Measurements from ENCODE around the gene MACO1.

MACO1 gene

DNA sequence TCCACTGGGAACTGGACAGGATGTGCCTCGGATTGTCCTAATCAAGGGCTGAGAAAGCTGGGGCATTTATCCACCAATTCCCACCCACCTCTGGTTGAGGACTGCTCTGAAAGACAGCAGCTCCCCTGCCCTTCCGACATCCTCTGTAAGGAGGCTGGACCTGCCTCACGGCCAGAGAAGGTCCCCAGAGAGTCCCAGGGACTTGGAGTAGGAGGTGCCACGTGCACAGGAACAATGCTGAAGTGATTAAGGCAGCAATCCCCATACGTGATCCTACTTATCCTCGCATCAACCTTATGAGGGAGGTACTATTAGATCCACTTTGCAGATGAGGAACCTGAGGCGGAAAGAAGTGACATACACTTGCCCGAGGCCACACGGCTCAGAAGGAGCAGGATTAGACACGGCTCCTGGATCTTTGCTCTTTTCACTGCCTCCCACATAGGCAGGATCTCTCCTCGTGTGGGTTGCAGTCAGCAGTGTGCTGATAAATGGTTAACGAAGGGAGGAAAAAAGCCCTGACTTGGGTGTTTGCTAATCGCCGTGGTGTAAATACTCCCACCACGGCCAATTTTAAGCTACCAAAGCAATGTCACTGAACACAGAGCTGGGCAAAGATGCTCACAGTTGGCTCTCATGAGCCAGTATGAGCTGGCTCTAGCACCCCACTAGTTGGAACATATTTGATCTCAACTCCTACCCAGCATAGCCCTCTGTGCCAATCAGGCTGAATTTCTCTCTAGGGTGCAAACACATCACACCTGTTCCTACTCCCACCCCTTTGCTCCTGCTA is 94.1 kb downstream of the MACO1 start:
- no peak for ATAC-seq

DNA sequence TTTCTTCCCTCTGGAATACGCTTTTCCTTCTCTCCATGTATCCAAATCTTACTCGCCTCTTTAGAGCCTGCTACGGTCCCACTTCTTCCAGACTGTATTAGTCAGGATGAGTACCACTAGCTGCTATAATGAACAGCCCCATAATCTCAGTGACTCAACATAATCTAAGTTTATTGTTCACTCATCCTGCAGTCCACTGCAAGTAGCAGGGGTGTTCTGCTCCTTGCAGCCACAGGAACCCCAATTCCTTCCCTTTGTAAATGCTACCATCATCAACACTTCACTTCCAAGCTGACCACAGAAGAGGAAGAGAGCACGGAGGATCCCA is 94.6 kb downstream of the MACO1 start:
- DNase-seq (no peak), ATAC-seq (no peak)

More for the DNA sequence above, 94.1 kb downstream of the MACO1 start:
- DNase-seq: no peak

DNA sequence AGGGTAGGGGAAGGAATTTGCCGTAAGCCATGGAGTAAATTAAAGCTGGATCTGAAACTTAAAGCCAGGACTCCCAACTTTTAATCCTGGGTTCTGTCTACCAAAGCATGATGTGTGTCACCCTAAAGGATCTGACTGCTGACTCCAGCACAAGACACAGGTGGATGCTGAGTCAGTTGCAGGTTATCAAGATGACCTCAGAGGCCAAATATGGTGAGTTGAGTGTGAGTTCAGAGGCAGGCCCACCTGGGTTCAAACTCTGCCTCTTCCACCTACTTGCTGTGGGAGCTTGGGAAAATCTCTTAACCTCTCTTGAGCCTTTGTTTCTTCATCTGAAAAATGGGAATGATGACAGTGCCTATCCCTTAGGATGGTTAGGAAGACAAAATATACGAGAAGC is 96.1 kb downstream of the MACO1 start:
- ATAC-seq: no peak
- no peak for DNase-seq

DNA sequence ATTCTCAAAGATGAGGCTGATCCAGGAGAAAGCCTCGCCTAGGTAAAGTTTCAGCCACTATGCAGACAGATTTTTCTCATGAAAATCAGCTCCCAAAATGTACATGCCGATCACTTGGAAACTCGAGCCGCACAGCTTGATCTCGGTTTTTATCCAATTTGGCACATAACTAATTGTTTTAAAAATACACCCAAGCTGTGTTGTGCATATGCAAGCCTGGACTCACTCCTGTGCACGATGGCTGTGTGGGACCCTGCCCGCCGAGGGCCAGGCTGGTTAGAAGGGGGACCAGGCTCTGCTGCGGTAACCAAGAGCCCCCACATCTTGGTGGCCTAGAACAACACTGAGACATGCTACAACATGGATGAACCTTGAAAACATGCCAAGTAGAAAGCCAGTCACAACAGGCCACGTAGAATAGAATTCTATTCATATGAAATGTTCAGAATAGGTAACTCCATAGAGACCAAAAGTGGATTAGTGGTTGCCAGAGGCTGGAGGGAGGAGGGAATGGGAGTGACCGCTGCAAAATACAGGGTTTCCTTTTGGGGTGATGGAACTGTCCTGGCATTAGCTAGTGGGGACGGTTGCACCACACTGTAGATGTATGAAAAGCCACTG is 96.6 kb downstream of the MACO1 start:
- DNase-seq (no peak), ATAC-seq (no peak)

DNA sequence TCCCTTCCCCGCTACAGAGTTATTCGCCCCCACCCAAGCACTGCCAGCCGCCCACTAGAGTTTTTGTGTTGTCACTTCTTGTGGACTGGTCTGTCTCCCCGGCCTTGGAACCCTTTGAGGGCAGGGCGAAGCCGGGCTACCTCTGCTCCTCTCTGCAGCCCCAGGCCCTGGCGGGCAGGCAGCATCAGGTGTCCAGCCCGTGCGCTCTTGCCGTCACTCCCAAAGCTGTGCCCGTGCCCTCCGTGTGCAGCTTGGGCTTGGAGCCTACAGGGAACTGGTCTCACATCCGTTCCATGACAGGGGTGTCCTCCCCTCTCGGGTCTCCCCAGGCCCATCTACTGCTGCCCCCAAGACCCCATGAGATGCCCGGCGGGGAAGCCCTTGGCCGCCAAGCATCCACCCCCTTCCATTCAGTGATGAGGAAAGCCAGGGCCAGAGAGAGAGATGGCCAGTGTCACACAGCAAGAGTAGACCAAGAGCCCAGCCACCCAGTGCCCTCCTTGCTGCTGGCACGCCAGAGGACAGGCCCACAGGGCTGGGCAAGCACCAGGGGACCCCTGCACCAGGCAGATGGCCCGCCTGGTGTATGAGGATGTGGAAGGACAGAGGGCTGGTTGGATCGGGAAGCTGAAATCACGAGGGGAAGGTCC is 97.4 kb downstream of the MACO1 start:
- DNase-seq: no peak
- no peak for ATAC-seq

DNA sequence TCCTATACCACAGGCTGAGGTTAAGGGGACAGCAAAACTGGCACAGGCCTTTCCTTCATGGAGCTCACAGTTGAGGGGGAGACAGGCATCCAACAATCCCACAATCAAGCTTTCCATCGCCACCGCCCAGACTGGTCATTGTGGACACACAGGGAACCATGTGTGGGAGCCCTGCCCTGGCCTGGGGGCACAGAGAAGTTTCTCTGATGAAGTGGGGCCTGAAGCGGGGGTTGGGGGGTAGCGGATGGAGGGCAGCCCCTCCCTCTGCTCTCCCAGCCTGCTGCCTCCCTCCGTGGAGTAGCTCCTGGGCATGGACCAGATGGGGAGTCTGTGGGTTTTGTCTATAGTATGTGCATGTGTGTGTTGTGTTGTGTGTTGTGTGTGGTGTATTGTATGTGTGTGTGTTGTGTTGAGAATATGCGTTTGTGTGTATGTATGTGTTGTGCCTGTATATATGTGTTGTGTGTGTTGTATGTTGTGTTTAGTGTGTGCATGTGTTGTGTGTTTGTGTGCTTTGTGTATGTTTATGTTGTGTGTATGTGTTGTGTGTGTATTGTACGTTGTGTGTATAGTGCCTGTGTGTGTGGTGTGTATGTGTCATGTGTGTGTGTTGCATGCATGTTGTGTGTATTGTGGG is 98.3 kb downstream of the MACO1 start:
- DNase-seq: no peak
- ATAC-seq: no peak

DNA sequence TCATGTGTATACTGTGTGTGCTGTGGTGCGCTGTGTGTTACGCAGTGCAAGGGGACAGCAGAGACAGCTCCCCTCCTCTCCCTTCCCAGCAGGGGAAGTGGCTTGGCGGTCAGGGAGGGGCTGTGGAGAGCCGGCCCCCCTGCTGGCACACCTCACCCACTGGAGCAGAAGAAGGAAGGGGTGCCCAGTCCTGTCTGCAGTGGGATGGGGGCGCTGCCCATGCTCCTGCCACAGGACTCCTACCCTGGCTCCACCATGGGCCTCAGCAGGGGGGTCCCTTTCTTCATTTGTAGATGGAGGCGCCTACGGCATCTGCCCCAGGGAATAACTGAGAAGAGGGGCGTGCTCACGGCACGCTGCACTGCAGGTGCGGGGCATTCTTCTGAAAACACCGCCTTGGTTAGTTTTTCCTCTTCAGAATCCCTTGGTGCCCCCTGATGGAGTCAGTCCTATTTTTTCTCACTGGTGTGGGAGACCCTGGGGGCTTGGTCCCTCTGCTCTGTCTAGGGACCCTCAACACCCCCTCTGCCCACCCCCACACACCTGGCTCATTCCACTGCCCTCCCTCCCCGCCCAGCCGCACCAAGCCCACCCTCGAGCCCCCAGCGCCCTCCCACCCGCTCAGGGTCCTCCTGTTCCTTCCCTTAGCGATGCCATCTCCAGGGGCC is 99.0 kb downstream of the MACO1 start:
- no peak for DNase-seq
- no peak for ATAC-seq

DNA sequence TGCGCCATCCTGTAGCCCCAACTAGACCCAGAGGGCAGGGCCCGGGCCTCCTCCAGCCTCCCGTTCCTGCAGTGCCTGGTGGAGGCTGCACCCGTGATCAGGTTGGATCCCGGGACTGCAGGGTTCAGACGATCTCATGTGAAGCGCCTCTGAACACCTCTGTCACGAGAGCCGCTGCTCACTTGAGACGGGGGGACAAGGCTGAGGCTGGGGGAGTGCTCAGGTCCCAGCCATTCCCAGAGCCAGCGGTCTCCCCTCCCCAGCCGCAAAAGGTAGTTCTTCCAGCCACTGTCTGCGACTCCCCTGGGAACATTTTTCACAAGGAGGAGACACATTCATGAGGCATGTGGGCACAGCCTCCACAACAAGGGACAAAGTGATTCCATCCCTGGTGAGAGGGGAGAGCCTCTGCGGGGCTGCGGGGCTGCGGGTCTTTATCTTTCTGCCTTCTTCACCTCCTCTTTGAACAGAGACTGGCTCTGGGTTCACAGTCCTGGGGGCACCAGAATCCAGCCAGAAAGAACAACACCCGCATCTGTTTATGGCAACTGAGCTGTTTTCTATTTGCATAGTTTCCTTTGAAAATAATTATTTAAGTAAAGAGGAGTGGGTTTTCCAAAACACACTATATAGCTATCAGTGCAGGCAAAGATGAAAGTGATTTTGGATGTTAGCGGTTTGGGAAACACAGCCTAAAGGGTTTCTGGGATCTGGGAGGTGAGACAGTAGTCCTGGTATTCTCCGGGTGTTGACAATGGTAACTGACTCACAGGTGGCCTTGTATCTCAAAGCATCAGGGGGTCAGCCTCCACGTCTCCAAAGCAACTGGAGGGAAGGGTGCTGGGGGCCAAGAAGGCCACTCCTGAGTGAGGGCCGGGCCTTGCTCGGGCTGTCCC is 99.7 kb downstream of the MACO1 start:
- DNase-seq: no peak
- no peak for ATAC-seq

DNA sequence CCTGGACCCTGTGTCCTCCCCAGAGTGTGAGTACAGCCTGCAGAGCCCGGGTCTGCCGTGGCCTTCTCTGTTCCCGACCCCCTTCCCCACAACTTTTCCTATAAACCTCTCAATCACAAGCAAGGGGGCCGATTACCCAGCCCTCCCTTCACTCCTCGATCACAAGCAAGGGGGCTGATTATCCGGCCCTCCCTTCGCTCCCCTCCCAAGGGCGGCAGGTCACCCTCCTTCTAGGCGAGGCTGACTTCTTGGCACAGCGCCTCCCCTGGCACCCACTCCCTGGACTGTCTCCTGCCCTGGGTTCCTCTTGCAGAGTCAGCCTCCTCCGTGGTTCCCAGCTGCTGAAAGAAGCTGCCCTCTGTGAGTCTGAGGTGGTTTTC is 100.4 kb downstream of the MACO1 start:
- no peak for DNase-seq
- ATAC-seq: no peak

DNA sequence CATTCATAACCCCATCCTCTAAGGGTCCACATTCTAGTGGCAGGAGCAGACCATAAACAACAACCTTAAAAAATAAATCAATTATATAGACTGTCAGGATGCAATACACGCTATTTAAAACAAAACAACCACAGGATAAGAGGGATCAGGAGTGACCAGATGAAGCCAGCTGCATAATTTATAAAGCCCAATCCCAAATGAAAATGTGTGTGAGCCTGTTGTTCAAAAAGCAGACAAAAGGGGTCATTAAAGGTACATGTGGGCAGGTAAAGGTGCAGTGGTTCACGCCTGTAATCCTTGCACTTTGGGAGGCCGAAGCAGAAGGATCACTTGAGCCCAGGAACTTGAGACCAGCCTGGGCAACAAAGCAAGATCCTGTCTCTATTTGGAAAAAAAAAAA is 102.3 kb downstream of the MACO1 start:
- DNase-seq (no peak), ATAC-seq (no peak)

DNA sequence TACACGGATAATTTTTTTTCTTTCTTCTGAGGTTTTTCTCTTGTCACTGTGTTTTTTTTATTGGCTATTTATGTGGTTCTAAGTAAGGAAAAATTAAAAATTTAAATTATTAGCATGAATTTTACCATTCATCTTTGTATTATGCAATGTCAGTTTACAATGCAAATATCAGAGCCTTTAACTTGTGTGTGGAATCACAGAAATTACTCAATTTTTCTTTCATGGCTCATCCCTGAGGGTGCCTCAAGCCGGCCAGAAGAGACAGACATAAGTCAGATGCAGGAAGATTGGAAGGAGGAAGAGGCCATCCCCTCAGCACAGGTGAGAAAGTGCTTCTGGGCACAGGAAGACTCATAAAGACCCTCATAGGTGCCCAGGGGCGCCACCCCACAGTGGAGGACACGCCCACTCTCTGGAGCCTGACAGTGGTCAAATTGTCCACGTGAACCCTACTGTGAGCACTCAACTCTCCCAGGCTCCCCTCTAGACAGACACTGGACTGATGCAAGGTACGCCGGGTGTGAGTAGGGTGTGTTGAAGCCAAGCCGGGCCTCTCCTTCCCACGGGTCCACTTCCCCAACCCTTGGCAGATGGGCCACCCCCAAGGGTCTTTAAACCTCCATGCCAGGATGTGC is 103.2 kb downstream of the MACO1 start:
- ATAC-seq: no peak
- DNase-seq: no peak

DNA sequence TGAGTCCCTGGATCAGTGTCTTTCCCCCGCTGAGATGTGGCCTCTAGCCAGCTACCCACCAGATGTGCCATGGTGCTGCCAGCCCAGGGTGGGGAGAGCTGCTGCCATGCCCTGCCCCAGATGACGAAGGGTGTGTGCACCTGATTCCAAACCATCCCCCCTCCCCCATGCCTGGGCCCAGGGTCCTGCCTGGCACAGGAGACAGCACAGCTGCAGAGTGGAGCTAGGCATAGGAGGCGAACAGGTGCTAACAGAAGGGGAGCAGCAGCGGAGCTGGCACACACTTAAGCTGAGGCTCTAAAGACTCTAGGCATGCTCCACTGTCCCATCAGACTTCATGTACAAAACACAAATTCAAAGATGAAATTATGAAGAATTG is 103.7 kb downstream of the MACO1 start:
- ATAC-seq (no peak), DNase-seq (no peak)

DNA sequence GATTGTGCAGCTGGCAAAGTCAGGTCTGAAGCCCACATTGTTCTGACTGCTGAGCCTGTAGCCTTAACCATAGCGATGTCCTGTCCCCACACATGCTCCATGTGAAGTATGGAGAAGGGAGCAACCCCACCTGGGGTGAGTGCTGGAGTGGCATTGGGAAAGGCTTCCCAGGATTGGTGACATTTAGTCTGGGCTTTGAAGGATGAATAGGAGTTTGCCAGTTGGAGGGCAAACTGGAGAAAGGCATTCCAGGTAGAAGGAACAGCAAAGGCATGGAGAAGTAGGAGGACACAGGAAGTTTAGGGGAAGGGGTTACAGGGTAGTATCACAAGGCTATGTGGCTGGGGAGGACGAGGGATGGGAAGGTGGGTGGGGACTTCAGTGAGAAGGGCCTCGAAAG is 105.4 kb downstream of the MACO1 start:
- DNase-seq (no peak), ATAC-seq (no peak)

DNA sequence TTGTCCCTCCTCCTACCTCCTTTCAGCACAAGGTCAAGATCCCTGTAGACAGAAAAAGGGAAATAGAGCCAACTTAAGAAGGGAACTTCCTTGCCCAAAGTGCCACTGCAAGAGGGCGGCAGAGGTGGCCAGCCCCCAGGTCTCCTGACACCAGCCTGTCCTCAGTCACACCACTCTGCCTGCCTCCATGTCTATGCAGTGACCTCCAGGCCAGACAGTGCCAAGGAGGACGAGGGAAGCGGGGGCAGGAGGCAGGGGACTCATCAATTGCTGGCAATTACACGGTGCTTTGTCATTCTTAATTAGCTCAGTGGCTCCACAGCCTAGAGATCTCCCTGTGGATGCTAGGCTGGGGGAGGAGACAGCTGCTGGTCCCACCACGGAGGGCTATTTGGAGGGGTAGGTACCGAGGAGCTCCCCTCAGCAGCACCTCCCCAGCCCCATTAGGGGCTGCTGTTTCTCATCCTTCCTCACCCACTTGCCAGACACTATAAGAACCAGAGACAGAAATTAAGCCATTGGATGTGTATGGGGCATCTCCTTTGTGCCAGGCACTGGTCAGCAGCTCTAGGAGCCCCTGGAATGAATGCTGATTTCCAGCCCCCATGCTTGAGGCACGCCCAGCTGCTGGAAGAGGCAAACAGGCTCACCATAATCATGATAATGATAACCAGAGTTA is 106.6 kb downstream of the MACO1 start:
- ATAC-seq: no peak
- DNase-seq: no peak

DNA sequence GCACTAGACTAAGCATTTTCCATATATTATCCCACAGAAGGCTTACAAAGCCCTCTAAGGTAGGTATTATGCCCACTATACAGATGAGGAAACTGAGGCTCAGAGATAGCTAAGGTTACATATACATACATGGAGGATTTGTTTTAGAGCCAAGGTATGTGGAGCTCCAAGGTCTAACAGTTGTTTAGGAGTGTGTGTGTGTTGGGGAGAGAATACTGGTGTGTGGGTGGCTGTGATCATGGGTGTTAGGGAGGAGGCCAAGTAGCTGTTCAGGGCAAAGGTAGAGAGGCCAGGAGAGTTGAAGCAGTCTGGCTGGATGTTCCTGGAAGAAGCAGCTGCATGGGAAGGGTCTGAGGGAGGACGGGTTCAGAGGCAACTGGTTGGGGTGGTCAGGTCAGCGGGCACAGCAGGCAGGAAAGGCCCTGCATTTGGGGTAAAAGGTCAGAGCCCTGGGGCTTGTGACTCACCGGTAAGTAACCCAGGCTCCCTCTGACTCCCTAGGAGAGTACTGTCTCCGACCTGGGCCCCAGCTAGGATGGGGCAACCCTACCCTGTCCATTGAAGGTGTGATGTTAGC is 107.6 kb downstream of the MACO1 start:
- no peak for DNase-seq
- peak; percentile 30 for ATAC-seq

DNA sequence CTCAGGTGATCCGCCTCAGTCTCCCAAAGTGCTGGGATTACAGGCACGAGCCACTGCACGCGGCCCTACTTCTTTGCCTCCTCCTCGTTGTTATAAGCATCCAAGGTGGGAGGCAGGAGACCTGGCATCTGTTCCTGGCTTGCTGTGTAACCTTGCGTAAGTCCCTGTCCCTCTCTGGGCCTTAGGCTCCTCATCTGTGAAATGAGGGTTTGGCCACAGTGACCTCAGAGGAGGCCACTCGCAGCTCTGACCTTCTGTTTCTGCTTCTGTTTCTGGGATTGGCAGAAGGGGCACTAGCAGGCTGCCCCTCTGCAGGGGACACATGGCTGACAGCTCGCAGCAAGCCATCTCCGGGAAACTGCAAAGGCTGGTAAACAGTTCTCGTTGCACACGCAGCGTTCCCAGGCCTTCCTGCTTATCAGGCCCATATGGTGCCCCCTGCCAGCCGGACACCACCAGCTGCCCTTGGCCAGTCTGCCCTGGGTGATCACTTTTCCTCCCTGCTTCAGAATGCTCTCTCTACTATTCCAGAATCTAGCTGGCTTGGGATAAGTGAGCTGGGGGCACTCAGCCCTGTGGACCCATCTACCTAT is 110.1 kb downstream of the MACO1 start:
- DNase-seq (no peak), ATAC-seq (no peak)

DNA sequence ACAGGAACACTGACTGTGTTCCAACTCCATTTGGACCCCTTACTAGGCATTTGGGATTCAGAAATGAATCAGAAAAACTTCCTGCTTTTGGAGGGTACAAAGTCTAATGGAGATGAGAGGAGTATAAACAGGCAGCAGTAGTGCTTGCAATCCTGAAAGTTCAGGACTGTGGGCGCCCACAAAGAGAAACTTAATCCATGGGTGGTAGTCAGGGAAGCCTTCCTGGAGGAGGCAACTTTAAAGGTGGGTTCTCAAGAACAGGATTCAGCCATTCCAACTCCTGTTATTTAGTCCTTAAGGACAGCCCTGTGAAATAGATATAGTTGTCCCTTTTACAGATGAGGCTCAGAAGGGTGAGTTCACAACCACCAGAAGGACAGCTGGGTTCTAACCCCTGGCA is 110.7 kb downstream of the MACO1 start:
- DNase-seq (no peak), ATAC-seq (no peak)

DNA sequence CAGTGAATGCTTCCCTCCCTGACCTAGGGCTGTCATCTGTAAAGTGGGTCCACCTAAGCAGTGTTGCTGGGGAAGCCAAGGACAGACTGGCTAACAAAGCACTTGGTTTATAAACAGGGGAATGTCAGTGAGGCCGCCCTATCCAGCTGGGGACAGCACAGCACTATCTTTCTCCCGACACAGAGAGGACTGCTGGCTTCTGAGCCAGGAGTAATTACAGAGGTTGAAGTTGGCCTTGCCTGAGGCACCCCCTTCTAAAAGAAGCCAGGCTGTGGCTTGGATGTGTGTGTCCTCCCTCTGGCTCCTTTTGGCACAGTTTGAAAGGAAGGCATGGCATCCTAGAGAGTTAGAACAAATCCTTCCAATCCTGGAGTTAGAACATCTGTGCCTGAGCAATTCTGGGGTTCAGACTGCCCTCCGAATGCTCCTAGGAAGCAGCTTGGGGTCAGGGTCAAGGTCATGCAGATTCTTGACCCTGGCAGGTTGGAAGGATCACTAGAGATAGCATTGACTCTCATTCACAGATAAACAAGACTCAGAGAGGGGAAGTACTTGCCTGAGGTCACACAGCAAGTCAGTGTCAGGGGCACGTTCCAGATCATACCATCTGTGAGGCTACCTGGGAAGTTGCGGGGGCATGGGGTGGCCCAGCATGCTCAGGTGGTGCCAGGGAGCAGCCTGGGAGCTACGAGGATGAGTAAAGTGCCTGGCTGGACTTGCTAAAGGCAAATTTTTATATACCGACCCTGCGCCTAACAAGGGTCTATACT is 111.4 kb downstream of the MACO1 start:
- no peak for ATAC-seq
- DNase-seq: no peak

DNA sequence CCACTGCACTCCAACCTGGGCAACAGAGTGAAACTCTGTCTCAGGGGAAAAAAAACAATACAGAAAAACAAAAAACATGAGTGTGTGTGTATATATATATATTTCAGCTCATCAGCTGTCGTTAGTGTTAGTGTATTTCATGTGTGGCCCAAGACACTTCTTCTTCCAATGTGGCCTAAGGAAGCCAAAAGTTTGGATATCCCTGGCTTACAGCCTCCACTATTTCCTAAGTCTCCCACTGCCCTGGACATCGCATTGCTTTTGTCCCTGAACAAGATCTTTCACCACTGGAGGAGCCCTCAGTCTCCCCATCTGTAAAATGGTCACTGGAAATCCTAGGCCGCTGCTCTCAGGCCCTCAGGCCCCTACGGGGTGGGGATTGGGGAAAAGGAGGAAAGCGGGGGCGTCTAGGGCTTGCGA is 112.3 kb downstream of the MACO1 start:
- ATAC-seq (no peak), DNase-seq (no peak)
